NCI-H2227 treated with DMSO at 0.1 percent for 48 hours (cell line): Measurements from ENCODE around the gene TTC12.
A peak's percentile ranks its signal among the peaks of the same experiment; 100 is the strongest.

ENCODE experiments used
- DNase-seq: peaks from one replicate; lab custom pipeline; 2025; lab: John Stamatoyannopoulos, UW

The TTC12 gene

GRCh38 chr11:113314389-113315301, at the start of gene TTC12:
TTC12 (plus strand) TSS chr11:113314583; CDS start chr11:113316258, 1,675 bp downstream.
- DNase-seq = peak; percentile 84

GRCh38 chr11:113265362-113265761, 49.0 kb upstream of the TTC12 start:
- DNase-seq = no peak

GRCh38 chr11:113267493-113267892, 46.9 kb upstream of the TTC12 start:
- no peak for DNase-seq

- no peak for DNase-seq
These were observed 45.3 kb upstream of the TTC12 start for GRCh38 chr11:113269096-113269495.

GRCh38 chr11:113269636-113270035, 44.7 kb upstream of the TTC12 start:
- no peak for DNase-seq

- no peak for DNase-seq
These were observed 44.3 kb upstream of the TTC12 start for GRCh38 chr11:113270080-113270479.

- DNase-seq = no peak
These were observed 42.7 kb upstream of the TTC12 start for GRCh38 chr11:113271551-113272245.

GRCh38 chr11:113272281-113272680, 42.1 kb upstream of the TTC12 start:
- no peak for DNase-seq

- no peak for DNase-seq
These were observed 41.3 kb upstream of the TTC12 start for GRCh38 chr11:113272927-113273615.

GRCh38 chr11:113273720-113274119, 40.7 kb upstream of the TTC12 start:
- DNase-seq = no peak

- no peak for DNase-seq
These were observed 39.4 kb upstream of the TTC12 start for GRCh38 chr11:113274713-113275582.

GRCh38 chr11:113275602-113276001, 38.8 kb upstream of the TTC12 start:
- no peak for DNase-seq

- DNase-seq = no peak
These were observed 37.9 kb upstream of the TTC12 start for GRCh38 chr11:113276466-113276865.

- no peak for DNase-seq
These were observed 36.5 kb upstream of the TTC12 start for GRCh38 chr11:113277907-113278306.

GRCh38 chr11:113278481-113278880, 35.9 kb upstream of the TTC12 start:
- no peak for DNase-seq

- DNase-seq = no peak
These were observed 35.5 kb upstream of the TTC12 start for GRCh38 chr11:113278925-113279324.

GRCh38 chr11:113279591-113279990, 34.8 kb upstream of the TTC12 start:
- DNase-seq = no peak

GRCh38 chr11:113281052-113281725, 33.2 kb upstream of the TTC12 start:
- DNase-seq = no peak

- DNase-seq = no peak
These were observed 31.4 kb upstream of the TTC12 start for GRCh38 chr11:113282898-113283437.

GRCh38 chr11:113283881-113284280, 30.5 kb upstream of the TTC12 start:
- no peak for DNase-seq

GRCh38 chr11:113286009-113286408, 28.4 kb upstream of the TTC12 start:
- no peak for DNase-seq
